Prostate gland (tissue), 2 donors: Measurements from ENCODE around the gene RIT2. TPM values are rescaled to one million over a fixed set of nuclear protein-coding genes. Genes with fewer than 3 reads are reported as not detected.

ENCODE experiments used
- DNase-seq: peaks from one replicate; pipeline ENCODE4 v3.0.0-alpha.2; 2019; ENCODE audit warnings: low spot score
- H3K27ac ChIP-seq, 2 donors: fragments of 200-600 bp; sonication (generic); 2 replicates each; pipeline ENCODE4 v1.5.1; 2017 to 2019
- H3K27me3 ChIP-seq: fragments of 200-600 bp; sonication (generic); replicated peaks from 2 replicates; pipeline ENCODE4 v1.5.1; 2019; ENCODE audit not compliant: insufficient read depth
- H3K36me3 ChIP-seq, 2 donors: fragments of 200-600 bp; sonication (generic); 1 replicate in 1 of 2; 2 replicates in 1 of 2; pipeline versions ENCODE4 v1.5.1 to v1.8.1; 2017 to 2019
- H3K4me1 ChIP-seq: fragments of 200-600 bp; sonication (generic); replicated peaks from 2 replicates; pipeline ENCODE4 v1.5.1; 2019
- H3K4me3 ChIP-seq, 2 donors: fragments of 200-600 bp; sonication (generic); 2 replicates each; pipeline ENCODE4 v1.5.1; 2017 to 2019
- H3K9me3 ChIP-seq: fragments of 200-600 bp; sonication (generic); 2 replicates; pipeline ENCODE4 v1.5.1; 2017
- CTCF ChIP-seq, 4 experiments: fragments of 200-600 bp in 2 of 4; fragments of 450-650 bp in 2 of 4; sonication (generic) in 2 of 4; IDR thresholded peaks; 1 replicate in 3 of 4; 2 replicates in 1 of 4; pipeline ENCODE4 v1.5.1; 2016 to 2019; ENCODE audit warnings: antibody characterized with exemption in 4 of 4, mild to moderate bottlenecking in 2 of 4, moderate library complexity in 2 of 4
- POLR2A ChIP-seq: fragments of 450-650 bp; IDR thresholded peaks from one replicate; pipeline ENCODE4 v1.6.1; 2016; ENCODE audit warnings: antibody characterized with exemption, mild to moderate bottlenecking
- POLR2AphosphoS5 ChIP-seq: sonication (generic); formaldehyde crosslinking; IDR thresholded peaks from one replicate; pipeline ENCODE4 v1.6.1; 2017; ENCODE audit warnings: antibody characterized with exemption
- WGBS: methylation state at CpG from one replicate; pipeline ENCODE4 v1.1.5; 2018; 5-methylcytosine and 5-hydroxymethylcytosine counted together
- intact Hi-C: fragments of 100-400 bp; cut with DNase I; formaldehyde crosslinking; loops from one replicate; pipeline ENCODE4 v1.14.2; 2022
- total RNA-seq, 2 donors: library from RNA; depleted of rRNA; stranded (reverse); fragments of >200 nt; gene quantifications; one replicate each; pipeline ENCODE4 v1.1.0, GENCODE V29; 2016

RIT2 gene
- total RNA-seq, 2 donors from 2014 or later = not detected

GRCh38 chr18:42760290-42760689 is 355.2 kb downstream of the RIT2 start:
- Histone ChIP-seq H3K9me3 (no peaks in the 10 kb centered on the region), H3K4me1 (no peaks in the 10 kb centered on the region), H3K27ac (no peak overlapping the region), H3K36me3 (no peaks in the 10 kb centered on the region), H3K4me3 (no peak overlapping the region), H3K27me3 (no peaks in the 10 kb centered on the region)
- TF ChIP-seq CTCF (IDR thresholded peaks at IDR 0.05) (no peak), POLR2A (no peak)
- no peak for DNase-seq
- intact Hi-C loops = no loop called here
- 65% methylated on average over 1 of the region's 1 CpG for WGBS

- intact Hi-C loops = no loop called here
- no peaks in the 10 kb centered on the region for H3K36me3 ChIP-seq
- no peaks in the 10 kb centered on the region for H3K4me1 ChIP-seq
- WGBS = 65% methylated on average over 2 of the region's 2 CpGs
- no peak for TF ChIP-seq POLR2AphosphoS5
- TF ChIP-seq POLR2A = no peak
- no peak for TF ChIP-seq CTCF (IDR thresholded peaks at IDR 0.05)
- H3K27ac ChIP-seq = no peak overlapping the region
- no peaks in the 10 kb centered on the region for H3K27me3 ChIP-seq
- no peak overlapping the region for H3K4me3 ChIP-seq
- no peaks in the 10 kb centered on the region for H3K9me3 ChIP-seq
- DNase-seq = no peak
Observed at GRCh38 chr18:42758852-42759251, 356.6 kb downstream of the RIT2 start.

- TF ChIP-seq CTCF (IDR thresholded peaks at IDR 0.05) (no peak), POLR2AphosphoS5 (no peak), POLR2A (no peak)
- 87% methylated on average over 3 of the region's 3 CpGs for WGBS
- H3K36me3 ChIP-seq = no peaks in the 10 kb centered on the region
- H3K4me3 ChIP-seq = no peak overlapping the region
- no peaks in the 10 kb centered on the region for H3K27me3 ChIP-seq
- intact Hi-C loops = no loop called here
- H3K9me3 ChIP-seq = no peaks in the 10 kb centered on the region
- no peak for DNase-seq
- no peaks in the 10 kb centered on the region for H3K4me1 ChIP-seq
- no peak overlapping the region for H3K27ac ChIP-seq
Observed at GRCh38 chr18:42756214-42756613, 359.3 kb downstream of the RIT2 start.

GRCh38 chr18:42752916-42753315 is 362.6 kb downstream of the RIT2 start:
- Histone ChIP-seq H3K9me3 (no peaks in the 10 kb centered on the region), H3K27ac (no peak overlapping the region), H3K4me1 (no peaks in the 10 kb centered on the region), H3K36me3 (no peaks in the 10 kb centered on the region), H3K4me3 (no peak overlapping the region), H3K27me3 (no peaks in the 10 kb centered on the region)
- WGBS = 91% methylated on average over 4 of the region's 4 CpGs
- intact Hi-C loops = no loop called here
- no peak for DNase-seq
- no peak for TF ChIP-seq CTCF (IDR thresholded peaks at IDR 0.05)
- no peak for TF ChIP-seq POLR2AphosphoS5
- no peak for TF ChIP-seq POLR2A

- 72% methylated on average over 1 of the region's 1 CpG for WGBS
- Histone ChIP-seq H3K4me3 (no peak overlapping the region), H3K27ac (no peak overlapping the region), H3K36me3 (no peaks in the 10 kb centered on the region), H3K4me1 (no peaks in the 10 kb centered on the region), H3K27me3 (no peaks in the 10 kb centered on the region), H3K9me3 (no peaks in the 10 kb centered on the region)
- TF ChIP-seq POLR2AphosphoS5 = no peak
- no peak for TF ChIP-seq POLR2A
- TF ChIP-seq CTCF (IDR thresholded peaks at IDR 0.05) = no peak
- intact Hi-C loops = no loop called here
- DNase-seq = no peak
Observed at GRCh38 chr18:42746794-42747193, 368.7 kb downstream of the RIT2 start.
